NCI-H146 treated with DMSO at 0.1 percent for 48 hours (cell line): ENCODE measurements around the gene BRD9.
"Not testable (repeated sequence)": the region's sequence is repeated elsewhere in the genome, so short reads cannot be mapped to it uniquely, and the experiment has no call there.

Experiments
- DNase-seq: peaks from one replicate; lab custom pipeline; 2025; ENCODE audit not compliant: unreplicated experiment; lab: John Stamatoyannopoulos, UW

BRD9 gene

DNA sequence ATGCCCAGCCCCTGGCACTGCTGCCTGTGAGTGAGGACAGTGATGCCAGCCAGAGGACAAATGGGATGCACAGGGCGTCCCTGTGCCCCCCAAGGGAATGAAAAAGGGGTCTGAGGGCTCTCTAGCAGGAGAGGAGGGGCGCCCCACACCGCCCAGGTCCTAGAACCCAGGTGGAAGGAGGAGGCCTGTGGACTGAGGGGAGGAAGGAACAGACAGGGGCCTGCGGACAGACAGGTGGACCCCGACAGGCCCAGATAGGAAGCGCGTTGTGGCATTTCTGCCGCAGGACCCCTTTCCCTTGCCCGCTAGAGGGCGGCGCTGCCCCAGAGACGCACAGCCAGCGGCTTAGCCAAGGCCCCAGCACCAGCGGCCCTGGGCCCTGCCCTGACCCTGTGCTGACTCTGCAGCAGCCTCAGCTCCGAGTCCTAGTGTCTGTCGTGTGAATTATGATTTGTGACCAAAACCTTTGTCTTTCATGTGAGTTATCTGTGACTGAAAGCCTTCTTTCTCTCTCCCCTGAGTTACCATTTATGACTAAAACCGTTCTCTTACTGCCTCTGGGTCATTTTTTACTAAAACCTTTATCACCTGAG, 30.8 kb upstream of the BRD9 start:
- peak; percentile 33 for DNase-seq

DNA sequence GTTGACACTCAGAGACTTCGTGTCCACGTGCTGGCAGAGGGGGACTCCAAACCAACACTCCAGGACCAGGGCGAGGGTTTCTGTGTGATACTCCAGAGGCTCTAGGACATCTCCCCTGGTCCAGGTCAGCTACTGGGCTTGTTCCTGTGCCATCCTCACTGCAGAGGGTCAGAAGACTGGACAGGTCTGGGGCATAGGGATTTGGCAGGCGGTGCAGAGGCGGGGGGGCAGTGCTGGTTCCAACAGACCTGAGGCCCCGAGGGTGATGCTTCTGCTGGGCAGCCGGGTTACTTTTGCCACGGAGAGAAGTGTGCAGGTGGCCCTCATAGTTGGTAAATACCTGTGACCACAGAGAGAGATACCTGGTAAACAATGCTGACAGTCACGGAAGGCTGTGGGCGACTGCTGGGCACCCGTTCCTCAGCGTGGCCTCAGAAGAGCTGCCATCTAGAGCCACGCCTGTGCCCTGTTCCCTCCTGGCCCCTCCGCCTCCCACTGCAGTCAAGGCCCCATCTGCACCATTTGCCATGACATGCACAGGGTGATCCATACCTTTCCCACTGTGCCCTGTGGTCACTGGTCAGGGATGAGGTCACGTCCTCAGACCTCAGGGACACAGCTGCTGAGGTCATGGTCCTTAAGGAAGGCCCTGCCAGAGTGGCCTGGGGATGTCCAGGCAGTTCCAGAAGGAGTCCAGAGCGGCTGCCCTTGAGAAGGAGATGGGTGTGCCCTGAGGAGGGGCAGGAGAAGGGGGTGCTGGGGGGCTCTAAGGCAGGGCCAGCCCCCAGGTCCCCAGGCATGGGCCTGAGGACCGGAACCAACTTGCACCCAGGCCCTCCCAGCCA, 30.1 kb upstream of the BRD9 start:
- no peak for DNase-seq

DNA sequence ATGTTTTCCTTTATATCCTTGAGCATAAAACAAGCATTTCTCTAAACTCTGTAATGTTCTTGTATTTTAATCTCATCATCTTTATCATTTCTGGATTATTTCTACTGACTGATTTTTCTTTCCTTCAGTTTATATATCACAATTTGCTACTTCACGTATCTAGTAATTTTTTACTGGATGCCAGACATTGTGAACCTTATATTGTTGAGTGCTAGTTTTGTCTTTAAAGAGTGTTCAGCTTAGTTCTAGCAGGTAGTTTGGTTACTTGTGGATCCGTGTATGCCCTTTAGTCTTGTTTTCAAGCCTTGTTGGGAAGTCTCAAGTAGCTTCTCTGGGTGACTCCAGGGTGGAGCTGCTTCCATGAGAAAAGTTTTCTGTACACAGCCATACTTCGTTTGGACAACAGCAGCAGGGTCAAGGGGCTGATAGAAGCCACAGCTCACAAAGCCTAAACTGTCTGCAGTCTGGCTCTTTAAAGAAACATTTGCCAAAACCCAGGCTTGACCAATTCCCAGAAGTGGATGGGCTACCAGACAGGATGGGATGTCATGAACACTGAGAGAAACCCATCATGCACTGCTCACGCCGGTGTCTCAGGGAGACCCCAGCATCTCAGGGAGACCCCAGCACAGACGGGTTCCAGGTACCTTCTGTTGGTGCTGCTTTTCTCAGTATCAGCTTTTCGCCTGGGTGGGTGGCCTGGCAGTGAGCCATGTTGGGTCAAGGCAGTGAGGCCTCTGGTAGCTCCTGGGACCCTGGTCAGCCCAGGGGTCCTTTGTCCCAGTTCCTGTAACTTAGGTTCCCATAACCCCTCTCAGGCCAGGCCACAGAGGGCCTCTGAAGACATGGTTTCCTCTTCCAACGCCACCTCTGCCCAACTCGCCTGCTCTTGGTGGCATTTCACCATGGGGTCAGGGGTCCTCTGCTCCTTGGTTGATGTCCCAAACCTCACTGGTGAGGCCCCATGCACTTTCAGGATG, 29.1 kb upstream of the BRD9 start:
- DNase-seq, result no peak

DNA sequence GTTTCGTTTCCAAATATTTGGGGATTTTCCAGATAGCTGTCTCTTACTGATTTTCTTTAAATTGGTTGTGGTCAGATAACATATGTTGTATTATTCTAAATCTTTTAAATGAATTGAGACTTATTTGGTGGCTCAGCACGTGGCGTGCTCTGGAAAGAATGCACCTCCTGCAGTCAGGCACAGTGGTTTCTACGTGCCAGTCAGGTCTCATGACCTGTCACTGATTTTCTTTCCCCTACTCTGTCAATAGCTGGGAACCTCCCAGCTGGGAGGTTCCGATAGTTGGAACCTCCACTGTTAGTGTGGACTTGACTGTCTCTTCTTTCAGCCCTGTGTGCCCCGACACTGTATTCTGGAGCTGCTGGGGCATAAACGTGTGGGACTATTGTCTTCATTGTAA, 27.7 kb upstream of the BRD9 start:
- no peak for DNase-seq

DNA sequence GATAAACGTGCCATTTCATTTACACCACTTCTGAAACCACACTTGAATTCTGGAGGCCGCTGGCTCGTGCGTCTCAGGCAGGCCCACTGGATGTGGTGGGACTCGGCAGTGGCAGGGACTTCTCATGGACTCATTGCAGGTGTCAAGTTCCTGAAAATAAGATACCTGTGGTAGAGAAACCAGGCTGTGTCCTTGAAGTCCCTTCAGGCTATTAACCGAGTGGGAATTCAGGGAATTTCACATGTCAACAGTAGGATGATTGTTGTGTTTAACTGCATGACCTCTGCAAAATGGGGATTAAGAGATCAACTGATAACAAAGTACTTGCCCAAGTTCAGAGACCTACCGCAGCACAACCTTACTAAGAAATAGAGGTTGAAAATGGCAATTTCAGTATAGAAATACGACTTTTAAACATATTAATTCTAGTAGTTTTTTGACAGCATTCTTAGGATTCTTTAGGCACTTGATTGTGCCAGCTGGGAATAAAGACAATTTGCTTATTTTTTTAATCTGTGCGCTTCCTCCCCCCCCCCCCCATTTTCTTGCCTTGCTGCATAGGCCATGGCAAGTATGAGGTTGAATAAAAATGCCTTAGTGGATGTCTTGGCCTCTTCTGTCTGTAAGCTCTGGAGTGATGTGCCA, 26.9 kb upstream of the BRD9 start:
- DNase-seq, result no peak

DNA sequence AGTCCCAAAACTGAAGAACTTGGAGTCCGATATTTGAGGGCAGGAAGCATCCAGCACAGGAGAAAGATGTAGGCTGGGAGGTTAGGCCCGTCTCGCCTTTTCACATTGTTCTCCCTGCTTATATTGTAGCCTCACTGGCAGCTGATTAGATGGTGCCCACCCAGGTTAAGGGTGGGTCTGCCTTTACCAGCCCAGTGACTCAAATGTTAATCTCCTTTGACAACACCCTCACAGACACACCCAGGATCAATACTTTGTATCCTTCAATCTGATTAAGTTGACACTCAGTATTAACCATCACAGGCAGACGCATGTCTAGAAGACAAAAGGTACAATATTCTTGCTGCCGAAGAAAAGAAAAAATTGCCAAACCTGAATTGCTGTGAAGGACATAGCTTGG, 26.1 kb upstream of the BRD9 start:
- not testable (repeated sequence) for DNase-seq

DNA sequence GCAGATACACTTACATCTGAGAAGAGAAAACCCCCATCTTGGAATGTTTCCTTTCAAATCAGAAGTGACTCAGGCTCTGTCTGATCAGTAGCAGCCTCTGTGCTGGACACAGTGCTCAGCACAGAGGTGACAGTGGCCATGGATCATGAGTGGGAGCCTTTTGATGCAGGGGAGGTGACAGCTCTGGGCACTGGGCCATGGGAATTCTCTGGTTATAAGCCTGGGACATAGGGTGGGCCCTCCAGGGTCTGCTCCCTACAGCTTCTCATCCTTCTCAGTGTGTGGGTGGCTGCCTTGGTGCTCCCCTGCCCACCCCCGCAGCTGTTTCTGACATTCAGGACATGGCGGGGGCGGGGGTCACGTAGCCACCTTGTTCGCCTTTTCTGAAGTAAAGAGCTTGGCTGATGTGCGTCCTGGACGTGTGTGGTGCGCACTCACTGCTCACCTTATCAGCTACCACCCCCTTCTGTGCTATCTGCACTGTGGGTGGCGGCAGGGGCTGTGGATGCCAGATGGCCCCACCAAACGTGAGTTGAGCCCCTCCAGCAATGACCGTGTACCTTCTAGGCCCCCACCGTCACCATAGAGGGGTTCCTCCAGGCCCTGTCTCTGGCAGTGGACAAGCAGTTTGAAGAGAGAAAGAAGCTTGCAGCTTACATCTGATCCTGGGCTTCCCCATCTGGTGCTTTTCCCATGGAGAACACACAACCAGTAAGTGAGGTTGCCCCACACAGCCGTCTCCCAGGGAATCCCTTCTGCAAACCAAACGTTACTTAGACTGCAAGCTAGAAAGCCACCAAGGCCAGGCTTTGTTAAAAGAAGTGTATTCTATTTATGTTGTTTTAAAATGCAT, 24.1 kb upstream of the BRD9 start:
- no peak for DNase-seq

DNA sequence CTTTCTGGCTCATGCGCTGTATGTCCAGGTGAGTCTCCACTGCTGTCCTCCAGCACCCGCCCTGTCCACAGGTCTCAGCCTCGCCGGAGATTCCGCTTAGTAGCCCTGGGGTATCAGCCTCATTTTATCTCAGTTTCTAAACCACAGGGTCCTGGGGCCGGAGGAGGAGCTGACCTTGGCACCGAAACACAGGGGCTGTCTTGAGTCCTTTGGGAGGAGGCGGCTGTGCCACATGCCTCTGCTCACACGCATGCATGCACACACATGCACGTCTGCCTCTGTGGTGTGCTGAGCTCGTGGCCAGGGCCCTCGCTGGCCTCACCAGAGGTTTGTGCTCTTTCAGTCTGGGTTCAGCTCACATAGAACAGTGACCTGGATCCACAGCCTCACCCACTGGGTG, 23.3 kb upstream of the BRD9 start:
- DNase-seq, result no peak

DNA sequence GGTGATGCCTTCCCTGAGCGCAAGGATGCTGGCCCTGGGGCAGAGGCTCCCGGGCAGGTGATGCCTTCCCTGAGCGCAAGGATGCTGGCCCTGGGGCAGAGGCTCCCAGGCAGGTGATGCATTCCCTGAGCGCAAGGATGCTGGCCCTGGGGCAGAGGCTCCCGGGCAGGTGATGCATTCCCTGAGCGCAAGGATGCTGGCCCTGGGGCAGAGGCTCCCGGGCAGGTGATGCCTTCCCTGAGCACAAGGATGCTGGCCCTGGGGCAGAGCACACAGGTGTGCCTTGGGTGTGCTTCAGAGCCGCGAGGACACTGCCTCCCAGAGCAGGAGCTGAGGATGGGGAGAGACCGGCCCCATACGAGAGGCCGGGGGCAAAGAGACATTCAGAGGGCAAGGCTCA, 22.7 kb upstream of the BRD9 start:
- DNase-seq, result not testable (repeated sequence)

DNA sequence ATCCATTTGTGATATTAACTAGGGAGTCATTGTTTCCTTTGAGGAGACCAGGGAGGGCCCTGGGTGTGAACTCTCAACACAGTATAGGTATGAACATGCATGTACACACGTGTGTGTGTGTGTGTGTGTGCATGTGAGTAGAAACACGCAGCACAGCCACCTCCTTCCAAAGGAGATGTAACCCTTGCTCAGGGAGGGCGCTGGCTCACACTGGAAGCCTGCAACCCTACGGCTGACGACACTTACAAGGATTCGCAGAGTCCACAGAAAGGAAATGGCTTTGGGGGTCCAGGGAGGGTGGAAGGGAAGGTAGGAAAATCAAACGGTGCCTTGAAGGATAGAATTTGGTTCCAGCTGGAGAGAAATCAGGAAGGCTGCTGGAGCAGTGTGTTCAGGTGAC, 22.0 kb upstream of the BRD9 start:
- DNase-seq, result no peak

DNA sequence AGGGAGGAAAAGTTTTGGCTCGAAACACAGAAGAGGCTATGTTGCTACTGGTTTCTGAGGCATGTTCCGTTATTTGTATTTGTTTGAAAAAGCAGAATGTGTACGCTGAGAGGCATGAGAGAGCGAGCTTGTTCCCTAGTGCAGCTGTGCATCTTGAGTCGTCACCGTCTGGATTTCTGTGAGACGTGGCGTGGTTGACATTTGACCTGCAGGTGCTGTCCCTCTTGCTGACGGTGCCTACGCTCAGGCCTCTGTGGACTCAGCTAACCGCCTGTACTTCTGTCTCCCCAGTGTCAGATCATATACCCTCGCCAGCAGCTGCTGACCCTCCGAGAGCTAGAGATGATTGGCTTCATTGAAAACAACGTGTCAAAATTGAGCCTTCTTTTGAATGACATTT, 21.6 kb upstream of the BRD9 start:
- DNase-seq, result no peak

DNA sequence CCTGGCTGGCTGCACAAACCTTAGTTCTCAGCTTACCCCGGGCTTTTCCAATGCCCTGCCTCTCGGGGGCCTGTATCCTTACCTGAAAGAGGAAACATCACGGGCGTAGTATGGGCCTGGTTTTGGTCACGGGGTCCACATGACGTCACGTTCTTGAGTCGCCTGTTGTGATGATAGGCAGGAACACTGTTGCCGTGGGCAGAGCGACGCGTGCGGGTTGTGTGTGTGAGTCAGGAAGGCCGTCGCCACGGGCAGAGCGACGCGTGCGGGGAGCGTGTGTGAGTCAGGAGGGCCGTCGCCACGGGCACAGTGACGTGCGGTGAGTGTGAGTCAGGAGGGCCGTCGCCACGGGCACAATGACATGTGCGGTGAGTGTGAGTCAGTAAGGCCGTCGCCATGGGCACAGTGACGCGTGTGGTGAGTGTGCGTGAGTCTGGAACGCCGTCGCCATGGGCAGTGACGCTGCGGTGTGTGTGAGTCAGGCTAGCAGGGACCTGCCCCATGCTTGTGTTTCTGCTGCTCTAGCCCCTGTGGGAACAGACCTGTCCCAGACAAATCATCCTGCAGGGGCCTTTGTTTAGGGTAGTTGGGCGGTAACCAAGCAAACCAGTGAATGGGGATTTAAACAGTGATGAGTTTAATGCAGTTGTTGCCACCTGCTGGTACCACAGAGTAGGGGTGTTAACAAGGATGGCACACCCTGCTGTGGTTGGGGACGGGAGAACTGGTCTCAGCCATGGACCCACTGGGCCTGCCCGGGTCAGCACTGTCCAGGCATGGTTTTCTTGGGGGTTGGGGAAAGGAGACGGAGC, 19.9 kb upstream of the BRD9 start:
- DNase-seq, result no peak

DNA sequence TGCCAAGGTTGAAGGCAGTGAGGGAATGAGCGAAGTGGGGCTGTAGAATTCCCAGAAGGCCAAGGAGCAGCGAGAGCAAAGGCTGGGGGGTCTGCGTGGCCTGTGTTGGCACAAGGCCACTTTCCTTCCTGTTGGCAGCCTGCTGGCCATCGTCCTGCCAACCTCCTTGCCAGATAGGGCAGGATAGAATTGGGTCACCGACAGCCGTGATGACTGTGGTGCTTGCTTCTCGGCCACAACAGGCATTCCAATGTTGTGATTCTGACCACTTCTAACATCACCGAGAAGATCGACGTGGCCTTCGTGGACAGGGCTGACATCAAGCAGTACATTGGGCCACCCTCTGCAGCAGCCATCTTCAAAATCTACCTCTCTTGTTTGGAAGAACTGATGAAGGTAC, 19.0 kb upstream of the BRD9 start:
- DNase-seq, result no peak

DNA sequence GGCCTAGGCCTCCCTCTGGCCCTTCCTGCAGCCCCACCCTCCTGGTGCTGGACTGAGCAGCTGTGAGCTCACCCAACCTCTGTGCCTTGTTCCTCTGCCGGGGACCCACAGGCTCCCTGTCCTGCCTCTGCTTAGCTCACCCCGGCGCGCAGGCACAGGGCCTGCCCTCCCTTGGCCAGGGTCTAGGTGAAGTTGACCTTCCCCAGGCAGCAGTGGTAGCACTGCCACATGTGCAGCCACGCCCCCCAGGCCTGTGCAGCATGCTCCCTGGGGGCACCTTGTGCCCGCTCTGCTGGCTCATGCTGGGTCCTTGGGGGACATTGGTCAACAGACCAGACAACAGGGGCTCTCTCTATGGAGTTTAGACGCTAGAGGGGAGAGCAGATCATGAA, 18.2 kb upstream of the BRD9 start:
- DNase-seq, result no peak

DNA sequence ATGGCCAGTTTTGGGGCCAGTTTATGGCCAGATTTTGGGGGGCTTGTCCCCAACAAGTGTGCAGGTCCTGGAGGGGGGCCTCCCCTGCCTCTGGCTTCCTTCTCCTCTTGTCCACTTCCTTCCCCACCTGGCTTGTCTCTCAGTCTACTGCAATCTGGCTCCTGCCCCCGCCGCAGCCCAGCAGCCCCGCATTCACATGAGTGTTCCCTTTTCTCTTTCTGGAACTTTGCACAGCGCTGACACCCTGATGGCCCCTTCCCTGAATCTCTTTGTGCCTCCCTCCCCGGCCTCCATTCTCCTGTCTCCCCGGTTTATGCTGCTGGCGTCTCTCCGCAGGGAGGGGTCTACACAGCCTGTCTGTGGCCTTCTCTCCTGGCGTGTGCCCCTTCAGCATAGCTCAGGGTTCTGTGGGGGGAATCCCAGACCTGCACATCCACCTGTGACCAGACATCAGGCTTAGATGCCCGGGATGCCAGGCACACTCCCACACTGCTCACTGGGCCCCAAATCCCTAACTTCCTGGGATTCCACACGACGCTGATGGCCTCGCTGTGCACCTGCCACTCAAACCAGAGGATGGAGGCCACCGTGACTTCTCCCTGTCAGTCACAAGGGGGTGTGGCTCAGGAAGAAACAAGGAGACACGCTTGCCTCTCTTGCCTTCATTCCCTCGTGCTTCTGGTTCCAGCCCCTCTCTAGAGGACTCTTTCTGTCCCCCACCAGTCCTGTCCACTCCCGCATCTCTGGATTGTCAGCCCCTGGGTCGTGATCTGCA, 17.6 kb upstream of the BRD9 start:
- DNase-seq, result no peak

DNA sequence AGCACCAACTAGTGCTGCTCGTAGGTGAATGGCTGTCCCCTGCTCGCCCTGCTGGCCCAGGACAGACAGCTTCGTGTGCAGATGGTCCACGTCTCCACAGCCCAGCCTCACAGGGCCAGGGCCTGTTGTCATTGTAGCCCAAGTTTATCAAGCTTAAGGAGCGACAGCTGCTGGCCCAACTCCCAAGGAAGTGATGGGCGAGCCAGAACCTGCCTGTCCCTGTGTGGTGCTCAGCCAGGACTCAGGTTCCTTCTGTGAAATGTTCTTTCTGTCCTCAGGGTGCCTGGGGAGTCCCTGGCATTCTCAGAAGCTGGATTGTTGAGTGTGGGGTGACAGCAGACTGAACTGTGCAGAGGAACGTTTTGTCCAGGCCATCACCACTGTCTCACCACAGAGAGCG, 16.5 kb upstream of the BRD9 start:
- no peak for DNase-seq

DNA sequence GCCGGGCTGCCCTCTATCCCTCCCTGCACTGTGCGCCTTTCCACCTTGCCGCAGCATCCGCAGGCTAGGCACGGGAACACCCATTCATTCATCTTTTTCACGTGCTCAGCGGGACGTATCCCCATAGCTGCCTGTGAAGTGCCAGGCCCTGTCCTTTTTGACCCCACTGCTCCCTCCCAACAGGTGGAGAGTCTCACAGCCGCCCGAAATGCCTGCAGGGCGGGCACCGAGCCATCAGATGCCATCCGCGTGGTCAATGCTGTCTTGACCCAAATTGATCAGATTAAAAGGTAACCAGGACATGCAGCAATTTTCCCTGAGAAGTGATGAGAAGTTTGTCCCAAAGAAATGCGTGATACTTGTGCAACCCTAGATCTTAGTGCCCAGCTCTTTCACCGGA, 15.6 kb upstream of the BRD9 start:
- DNase-seq, result no peak

DNA sequence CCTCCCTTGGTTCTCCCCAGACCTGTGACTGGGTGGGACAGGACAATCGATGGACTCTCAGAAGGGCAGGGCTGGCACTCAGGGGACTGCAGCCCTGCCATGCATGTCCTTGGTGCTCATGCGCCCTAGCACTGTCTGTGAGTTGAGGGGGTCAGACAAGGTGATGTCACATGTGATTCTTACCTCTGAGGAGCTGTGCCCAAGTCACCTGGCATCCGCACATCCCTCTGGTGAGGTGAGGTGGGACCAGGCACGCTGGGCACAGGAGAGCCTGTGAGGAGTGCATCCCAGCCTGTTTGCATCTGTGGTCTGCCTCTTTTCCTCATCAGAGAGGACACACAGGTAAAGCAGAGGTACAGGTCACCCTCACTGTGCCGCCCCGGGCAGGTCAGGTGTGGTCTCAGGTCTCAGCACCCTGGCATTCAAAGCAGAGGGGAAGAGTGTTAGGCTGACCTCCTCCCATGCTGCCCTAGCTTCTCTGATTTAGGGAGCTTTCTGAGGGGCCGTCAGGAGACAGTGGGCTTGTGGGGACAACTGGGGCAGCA, 14.8 kb upstream of the BRD9 start:
- no peak for DNase-seq
